GM18909 (cell line): Measurements from ENCODE around the gene ANTXR1.

Experiments used
- ATAC-seq: cut with Tn5 transposase; IDR thresholded peaks from one replicate; pipeline ENCODE4 v1.9.1; 2021; ENCODE audit warnings: mild to moderate bottlenecking; ENCODE audit not compliant: unreplicated experiment, poor library complexity

ANTXR1 gene

DNA sequence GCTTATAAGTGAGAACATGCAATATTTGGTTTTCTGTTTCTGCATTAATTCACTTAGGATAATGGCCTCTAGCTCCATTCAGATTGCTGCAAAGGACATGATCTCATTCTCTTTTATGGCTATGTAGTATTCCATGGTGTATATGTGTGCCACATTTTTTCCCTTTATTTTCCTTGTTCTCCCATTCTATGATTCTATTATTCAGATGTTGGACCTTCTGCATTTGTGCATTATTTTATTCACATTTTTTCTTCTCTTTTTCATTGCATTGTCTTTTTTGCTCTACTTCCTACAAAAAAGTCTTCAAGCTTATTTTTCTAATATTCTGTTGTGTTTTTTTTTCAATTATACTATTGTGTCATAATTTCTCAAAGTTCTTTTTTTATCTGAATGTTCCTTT lies 11.1 kb upstream of the ANTXR1 start:
- no peak for ATAC-seq

DNA sequence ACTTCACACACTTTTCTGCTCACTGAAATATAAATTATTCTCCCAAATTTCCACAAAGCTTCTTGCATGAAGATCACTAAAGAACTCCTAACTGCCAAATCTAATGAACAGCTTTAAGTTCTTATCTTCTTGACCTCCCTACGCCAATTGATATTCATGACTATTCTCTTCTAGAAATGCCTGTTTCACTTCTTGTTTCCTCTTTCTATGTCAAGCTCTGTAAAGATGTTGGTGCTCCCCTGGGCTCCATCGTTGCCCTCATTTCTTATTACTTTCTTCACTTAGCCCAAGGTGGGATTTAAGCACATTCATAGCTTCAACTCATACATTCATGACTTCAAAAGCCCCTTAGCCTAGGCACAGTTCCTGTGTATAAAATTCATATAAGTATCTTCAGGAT lies 9.2 kb upstream of the ANTXR1 start:
- no peak for ATAC-seq

DNA sequence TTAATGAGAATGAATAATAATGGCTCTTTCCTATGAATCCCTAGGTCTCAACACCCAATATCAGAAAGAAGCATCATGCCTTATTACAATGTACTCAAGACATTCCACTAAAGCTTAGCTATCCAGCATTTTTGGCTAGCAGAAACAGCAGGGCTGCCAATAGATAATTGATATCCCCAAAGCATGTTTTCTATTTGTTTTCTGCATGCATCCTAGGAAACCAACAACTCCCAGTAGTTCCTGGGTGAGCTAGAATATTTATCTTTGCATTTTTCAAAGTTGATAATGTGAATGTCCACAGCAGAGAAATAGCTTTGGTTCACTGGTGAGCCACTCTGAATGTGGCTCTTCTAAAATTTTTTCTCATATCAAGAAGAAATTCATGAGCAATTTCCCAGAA lies 5.8 kb upstream of the ANTXR1 start:
- ATAC-seq: no peak

DNA sequence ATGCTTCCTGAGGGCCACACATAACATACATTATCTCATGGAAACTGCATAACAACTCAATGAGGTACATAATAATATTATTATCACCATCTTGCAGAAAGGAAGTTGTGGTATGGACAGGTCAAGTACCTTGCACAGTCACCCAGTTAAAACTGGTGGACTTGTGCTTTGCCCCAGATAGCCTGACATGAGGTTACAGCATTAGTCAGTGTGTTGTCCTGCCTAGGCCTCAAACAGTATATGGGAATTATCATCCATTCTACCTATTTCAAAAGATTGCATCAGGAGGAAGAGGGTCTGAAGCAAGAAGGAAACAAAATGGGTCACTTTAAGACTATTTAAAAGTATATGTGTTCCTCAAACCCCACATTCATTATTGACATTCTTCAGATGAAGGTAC lies 5.4 kb upstream of the ANTXR1 start:
- ATAC-seq: no peak

DNA sequence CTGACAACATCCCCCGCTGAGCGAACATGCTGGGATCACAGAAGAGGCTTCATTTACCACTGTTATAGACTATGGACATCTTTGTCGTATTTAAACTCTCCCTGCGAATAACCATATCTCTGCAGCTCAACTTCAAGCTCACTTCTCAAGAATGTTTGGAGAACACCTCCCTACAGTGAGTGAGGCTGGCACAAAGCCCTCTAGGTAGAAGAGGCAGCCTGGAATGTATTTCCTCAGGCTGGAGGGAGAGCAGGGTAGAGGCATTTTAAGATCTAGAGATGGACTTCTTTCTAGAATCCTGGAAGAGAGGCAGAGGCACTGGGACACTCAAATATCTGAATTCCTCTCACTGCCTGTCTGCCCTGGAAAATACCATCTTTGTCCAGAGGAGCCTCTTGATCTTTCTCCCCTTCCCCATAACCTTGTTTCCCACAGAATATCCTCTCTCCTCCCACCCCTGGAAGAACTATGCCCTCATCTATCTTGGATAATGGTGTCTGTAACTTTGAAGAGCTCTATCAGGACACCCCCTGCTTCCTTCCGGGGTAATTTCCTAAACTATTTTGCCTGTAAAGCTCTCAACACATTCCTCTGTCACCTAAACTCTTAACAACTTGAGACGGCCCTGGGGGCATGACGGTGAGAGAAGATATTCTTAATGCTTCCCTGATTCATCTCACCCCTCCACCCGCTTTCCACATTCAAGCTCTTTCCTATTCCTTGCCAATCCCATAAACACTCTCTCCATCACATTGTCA lies 2.4 kb upstream of the ANTXR1 start:
- ATAC-seq: no peak

DNA sequence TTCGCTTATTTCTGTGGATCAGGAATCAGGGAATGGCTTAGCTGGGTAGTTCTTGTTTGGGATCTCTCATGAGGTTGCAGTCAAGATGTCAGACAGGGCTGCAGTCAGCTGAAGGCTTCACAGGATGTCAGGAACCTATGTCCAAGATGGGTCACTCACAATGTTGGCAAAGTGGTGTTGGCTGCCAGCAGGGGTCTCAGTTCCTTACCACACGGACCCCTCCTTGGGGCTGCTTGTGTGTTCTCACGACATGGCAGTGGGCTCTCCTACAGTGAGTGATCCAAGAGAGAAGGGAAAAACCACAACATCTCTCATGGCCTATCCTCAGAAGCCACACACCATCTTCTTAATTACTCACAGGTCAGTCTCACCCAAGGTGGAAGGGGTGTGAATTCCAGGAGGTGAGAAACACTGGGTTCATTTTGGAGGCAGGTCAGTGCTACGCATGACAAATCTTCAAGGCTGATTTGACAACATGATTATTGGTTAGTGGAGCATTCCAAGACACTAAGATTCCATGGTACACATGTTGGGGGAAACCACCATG lies 1.3 kb upstream of the ANTXR1 start:
- ATAC-seq: no peak

DNA sequence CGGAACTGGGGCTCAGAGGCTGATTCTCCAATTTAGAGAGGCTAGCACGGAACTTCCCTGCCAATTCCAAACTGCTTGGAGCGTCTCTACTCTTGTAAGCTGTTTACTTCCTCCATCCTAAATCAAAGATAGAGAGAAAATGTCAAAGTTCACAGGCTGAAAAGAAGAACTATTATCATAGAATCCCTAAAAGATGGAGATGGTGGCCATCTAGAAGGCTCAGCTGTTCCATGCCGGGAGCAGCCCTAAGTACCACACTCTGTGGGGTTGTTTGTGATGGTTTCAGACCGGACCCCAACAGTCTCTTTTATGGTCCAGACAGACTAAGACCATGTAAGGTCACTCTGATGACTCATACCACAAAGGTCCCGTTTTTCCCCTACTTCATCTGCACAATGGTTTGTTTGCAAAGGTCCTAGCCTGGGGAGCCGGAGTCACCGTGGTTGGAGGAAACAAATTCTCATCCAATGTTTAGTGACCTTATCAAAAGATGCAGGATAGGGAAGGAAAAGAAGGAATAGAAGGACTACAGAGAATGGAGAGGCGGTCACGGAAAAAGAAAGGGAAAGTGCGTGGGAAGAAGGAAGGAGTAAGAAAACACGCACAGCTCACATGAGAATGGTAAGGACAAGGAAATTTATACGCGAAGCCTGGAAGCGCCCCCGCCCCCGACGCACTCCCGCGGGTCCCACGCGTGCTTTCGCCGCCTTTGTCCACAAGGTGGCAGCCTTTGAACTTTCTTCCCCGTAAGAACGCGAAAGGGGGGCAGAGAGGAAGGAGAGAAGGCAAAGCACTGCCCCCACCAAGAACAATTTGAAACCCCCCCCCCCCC lies 453 bp upstream of the ANTXR1 start:
- ATAC-seq: peak; percentile 50

DNA sequence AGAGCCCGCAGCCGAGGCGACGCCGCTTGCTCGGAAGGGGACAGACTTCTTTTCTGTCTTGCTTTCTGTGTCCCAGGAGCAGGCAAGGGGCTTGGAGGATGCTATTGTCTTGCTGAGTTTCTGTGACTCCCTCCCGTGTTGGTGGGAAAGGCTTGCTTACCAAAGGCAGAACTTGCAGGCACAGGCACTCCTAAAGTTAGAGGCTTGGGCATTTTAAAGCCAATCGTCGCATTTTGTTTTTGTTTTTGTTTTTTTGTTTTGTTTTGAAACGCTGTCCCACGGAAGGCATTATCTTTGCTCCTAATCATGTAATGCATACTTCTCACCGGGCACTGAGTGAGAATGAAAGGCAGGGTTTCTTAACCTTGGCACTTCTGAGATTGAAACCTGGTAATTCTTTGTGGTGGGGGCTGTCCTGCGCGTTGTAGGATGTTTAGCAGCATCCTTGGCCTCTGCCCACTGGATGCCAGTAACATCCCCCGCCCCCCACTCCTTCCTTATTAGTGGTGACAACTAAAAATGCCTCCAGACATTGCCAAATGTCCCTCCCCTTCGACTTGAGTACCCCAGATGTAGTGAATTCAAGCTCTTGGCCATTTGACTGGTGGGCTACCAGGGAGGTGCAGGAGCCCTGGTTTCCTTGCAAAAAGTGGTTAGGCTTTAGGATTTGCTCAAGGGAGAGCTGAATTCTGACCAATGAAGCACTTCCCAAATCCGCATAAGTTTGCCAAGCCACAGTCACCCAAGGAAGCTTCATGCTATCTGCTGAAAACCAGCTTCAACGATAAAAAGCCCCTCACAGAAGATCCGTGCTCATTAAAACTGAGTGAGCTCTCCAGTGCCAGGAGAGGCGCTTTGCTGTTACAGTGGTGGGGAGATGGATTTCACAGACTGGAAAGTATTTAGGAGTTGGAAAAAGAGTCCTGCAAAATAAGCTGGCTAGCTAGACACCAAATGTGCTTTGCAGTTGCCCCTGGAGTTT lies 1.2 kb downstream of the ANTXR1 start:
- no peak for ATAC-seq

DNA sequence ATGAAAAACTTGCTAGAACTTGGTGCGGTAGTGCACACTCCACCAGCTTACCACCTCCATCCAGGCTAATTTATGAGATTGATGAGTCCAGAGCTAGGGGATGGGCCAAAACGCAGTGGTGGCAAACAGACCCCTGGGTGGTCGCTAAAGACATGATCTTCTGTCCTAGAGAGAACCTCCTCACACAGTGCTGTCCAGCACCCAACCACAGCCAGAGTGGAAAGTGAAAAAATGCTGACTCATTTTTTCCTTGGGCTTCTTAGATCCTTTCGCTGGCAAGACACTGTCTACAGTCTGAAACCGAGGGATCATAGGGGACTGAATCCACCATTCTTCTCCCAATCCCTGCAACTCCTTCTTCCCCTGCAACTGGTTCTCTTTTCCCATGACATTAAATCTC lies 4.1 kb downstream of the ANTXR1 start:
- ATAC-seq: no peak

DNA sequence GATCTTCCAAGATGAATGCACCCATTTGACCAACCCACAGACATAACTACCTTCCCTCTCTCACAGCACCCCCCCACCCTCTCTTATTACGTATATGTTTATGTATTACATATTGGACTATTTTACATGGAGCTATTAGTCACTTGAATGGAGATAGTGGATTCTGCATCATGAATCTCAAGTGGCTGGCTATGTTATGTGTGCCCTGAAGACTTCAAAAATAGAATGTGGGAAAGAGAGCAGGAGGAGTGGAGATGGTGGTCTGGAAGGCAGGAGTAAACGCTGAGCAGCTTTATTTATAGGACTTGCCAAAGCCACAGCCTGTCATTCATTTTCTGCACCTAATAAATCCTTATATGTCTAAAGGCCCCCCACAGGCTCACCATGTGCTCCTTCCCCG lies 4.9 kb downstream of the ANTXR1 start:
- no peak for ATAC-seq

DNA sequence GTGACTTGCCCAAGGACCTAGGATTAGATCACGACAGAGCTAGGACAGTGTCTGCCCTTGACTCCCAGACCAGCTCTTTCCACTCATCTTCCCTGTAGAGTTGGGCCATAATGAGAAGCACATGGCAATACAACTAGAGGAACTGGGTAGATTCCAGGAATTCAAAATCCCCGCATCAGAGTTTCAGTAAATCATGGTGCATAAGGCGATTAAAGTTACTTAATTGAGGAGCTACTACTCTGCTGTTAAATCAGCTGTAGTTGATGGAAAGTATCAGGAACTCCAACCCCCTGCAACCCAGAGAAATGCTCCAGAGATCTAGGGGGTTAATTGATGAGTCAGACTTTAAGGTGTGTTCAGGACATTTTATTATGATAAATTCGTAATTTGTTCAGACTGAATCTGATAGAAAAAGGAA lies 5.7 kb downstream of the ANTXR1 start:
- ATAC-seq: no peak

DNA sequence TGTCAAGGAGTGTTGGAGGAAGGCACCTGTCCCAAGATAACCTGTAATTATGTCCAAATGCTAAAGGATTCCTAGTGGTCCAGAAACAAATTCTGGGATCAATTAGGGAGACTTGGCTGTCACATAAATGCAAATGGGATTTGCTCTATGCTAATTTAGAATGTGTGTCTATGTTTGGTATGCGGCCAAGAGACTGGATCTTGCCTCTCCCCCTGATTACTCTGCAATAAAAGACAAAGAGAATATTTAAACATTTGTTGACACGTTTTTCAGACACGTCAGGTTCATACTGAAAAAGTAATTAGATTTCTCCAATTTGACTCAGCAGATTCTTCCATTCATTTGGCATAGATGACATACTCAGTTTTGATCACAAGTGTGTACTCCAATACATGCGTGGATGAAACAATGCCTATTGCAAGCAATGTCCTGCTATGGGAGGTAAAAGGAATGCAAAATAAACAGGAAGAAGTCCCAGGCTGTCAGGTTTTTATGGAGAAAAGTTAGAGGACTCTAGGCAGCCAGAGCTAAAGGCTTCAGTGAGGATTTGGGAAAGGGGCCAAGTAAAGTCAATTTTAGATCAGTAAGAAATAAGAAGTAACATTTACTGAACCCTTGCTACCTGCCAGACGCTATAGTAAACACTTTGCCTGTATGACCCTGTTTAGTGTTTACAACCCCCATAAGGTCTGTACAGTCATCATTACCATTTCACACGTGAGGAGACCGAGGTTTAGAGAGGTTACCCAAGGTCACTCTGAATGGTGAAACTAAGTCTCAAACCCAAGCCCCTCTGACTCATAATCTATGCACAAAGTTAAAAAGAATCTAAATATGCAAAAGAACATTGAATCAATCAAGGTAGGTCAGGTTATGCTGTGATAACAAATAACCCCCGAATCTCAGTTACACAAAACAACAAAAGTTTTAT lies 7.8 kb downstream of the ANTXR1 start:
- ATAC-seq: no peak

DNA sequence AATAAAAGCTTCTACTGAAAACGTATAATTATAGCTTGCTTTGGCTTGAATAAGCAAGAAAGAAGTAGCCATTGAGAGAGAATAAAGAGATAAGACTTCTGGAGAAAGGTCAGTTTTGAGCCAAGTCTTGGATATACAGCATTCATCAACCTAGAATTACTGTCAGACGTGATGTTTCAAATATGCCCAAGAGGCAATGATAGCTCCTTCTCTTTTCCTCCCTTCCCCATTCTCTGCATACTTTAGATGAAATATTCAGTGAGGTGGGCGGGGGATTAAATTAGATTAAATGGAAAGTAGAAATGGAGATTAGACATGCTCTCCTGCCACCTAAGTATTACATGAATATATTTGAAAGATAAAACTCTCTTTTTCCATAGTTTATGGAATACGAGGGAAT lies 8.7 kb downstream of the ANTXR1 start:
- ATAC-seq: no peak

DNA sequence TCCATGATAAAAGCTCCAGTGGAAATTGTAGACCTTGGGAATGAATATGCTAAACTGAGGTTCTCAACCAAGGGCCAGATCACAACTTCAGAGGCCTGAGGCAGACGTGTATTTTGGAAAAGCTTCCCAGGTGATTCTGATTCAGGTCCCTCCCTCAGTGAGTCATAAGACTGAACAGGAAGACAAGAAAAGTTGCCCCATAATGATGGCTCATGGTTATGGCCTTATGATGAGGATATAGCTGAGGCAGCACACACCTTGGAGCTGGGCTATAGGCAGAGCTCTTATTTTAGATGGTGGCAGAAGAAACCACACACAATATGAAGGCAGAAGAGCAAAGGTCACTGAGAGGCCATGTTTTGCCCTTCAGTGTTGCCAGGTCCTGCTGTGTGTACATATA lies 9.6 kb downstream of the ANTXR1 start:
- no peak for ATAC-seq

DNA sequence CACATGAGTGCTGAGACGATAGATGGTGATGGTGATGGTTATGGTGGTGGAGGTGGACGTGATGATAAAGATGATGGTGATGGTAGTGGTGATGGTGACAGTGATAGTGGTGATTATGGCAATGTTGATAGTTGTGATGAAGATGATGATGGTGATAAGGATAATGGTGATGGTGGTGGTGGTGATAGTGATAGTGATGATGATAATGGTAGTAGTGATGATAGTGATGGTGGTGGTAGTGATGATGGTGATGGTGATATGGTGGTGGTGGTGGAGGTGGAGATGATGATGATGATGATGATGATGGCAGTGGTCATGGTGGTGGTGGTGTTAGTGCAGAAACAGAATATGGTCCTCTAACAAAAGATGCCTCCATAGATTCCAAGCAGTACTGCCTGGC lies 10.3 kb downstream of the ANTXR1 start:
- ATAC-seq: no peak

DNA sequence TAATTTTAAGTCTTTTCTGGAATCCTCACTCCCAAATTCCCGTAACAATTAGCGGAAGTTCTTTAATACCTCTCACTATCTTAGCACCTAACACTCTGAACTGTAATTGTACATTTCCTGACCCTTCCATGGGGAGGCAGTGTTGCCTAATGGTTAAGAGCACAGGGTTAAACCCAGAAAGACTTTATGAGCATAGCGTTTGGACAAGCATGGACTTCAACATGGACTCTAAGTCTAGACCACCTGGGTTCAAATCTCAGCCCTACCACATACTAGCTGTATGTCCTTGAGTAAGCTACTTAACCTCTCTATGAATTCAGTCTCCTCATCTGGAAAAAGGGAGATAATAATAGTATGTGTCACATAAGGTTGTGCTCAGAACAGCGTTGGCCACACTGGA lies 13.0 kb downstream of the ANTXR1 start:
- no peak for ATAC-seq

DNA sequence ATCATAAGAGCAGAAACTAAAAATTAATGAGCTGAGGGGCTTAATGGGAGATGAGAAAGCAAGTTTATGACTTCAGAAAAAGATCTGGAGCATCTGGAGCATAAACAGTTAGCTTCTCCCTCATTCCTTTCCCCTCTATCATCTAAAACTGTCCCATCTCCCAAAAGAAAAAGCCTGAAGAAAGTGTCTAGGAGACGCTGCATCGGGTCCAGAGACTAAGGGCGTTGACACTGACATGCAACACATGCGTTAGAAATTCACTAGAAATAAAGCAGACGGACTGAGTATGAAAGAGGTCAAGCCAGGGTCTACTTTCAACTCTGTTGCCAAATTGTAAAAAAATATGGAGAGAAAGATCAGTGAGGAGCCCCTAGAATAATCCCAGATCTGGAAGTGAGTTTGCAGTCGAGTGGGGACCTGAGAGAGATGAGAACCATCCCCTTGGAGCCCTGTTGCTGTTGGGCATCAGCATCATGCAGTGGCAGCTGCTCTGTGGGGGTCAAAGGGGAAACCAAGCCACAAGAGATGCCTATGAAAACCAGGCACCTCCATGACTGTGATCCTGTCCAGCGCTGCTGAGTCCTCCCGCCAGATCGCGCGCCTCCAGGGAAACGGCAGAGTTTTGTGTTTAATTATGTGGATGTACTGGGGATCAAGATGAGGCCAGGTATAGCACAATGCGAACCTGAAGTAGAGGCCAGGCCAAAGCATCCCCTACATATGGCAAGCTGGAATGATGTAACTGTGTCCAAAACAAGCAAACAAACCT lies 13.9 kb downstream of the ANTXR1 start:
- ATAC-seq: no peak

DNA sequence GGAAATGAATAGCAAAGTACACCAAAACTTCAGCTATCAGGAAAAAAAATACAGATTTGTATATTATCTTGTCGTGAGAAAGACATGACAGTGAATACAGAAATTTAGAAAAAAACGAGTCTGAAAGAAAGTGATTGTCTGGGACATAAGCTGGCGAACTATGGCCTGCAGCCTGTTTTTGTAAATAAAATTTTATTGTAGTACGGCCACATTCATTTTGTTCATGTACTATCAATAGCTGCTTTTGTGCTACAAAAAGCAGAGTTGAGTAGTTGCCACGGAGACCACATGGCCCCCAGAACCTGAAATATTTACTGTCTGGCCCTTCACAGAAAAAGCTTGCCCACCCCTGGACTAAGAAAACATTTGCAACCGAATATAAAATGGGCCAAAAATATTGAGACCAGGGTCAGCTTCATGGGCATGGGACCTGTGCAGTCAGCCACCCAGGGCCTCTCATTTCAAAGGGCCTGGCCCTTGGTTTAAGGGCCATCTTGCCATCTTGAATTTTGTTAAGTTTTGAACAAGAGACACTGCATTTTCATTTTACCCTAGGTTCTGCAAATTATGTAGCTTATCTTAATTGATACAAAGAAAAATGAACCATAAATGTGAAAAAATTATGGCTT lies 17.9 kb downstream of the ANTXR1 start:
- ATAC-seq: no peak
